Limb (tissue), 2 donors: ENCODE measurements around the gene EXOC8.

Source experiments
- DNase-seq, 2 donors: peaks; one replicate each; pipeline ENCODE4 v3.0.0-alpha.2; 2016; ENCODE audit errors: extremely low spot score in 2 of 2

The EXOC8 gene

GRCh38 chr1:231337472-231338269, at the start of gene EXOC8:
TSS of gene EXOC8 (minus strand) at chr1:231337852. CDS start at chr1:231337745, 107 bp downstream.
- DNase-seq = peak; percentile 99

GRCh38 chr1:231386466-231386865, 48.8 kb upstream of the EXOC8 start:
- DNase-seq = no peak

- no peak for DNase-seq
These were observed 47.7 kb upstream of the EXOC8 start for GRCh38 chr1:231385416-231385748.

- DNase-seq = no peak
These were observed 47.2 kb upstream of the EXOC8 start for GRCh38 chr1:231384696-231385415.

- DNase-seq = no peak
These were observed 45.7 kb upstream of the EXOC8 start for GRCh38 chr1:231383159-231383860.

GRCh38 chr1:231382426-231382825, 44.8 kb upstream of the EXOC8 start:
- DNase-seq = no peak

- no peak for DNase-seq
These were observed 44.1 kb upstream of the EXOC8 start for GRCh38 chr1:231381729-231382128.

GRCh38 chr1:231376875-231377549, 39.4 kb upstream of the EXOC8 start:
- no peak for DNase-seq

GRCh38 chr1:231376101-231376500, 38.4 kb upstream of the EXOC8 start:
- no peak for DNase-seq

- DNase-seq = no peak
These were observed 36.7 kb upstream of the EXOC8 start for GRCh38 chr1:231374394-231374793.

GRCh38 chr1:231372501-231372900, 34.8 kb upstream of the EXOC8 start:
- DNase-seq = no peak

GRCh38 chr1:231369282-231369681, 31.6 kb upstream of the EXOC8 start:
- no peak for DNase-seq

- DNase-seq = no peak
These were observed 26.5 kb upstream of the EXOC8 start for GRCh38 chr1:231364192-231364591.

GRCh38 chr1:231363624-231364023, 26.0 kb upstream of the EXOC8 start:
- no peak for DNase-seq

- DNase-seq = no peak
These were observed 24.7 kb upstream of the EXOC8 start for GRCh38 chr1:231362325-231362724.

- DNase-seq = no peak
These were observed 21.5 kb upstream of the EXOC8 start for GRCh38 chr1:231359113-231359512.

GRCh38 chr1:231357831-231358354, 20.2 kb upstream of the EXOC8 start:
- peak; percentile 42 to 86 for DNase-seq

- no peak for DNase-seq
These were observed 19.6 kb upstream of the EXOC8 start for GRCh38 chr1:231357187-231357772.

GRCh38 chr1:231355171-231355570, 17.5 kb upstream of the EXOC8 start:
- DNase-seq = no peak

GRCh38 chr1:231354330-231355020, 16.8 kb upstream of the EXOC8 start:
- DNase-seq = no peak

GRCh38 chr1:231353086-231353485, 15.4 kb upstream of the EXOC8 start:
- no peak for DNase-seq
